HG03432 (cell line): ENCODE results near the gene GH2.
"Not testable (repeated sequence)": the region's sequence is repeated elsewhere in the genome, so short reads cannot be mapped to it uniquely, and the experiment has no call there.

Experiments used
- ATAC-seq: cut with Tn5 transposase; IDR thresholded peaks from one replicate; pipeline ENCODE4 v1.9.1; 2021; ENCODE audit warnings: mild to moderate bottlenecking, moderate library complexity; ENCODE audit not compliant: unreplicated experiment

Gene GH2

DNA sequence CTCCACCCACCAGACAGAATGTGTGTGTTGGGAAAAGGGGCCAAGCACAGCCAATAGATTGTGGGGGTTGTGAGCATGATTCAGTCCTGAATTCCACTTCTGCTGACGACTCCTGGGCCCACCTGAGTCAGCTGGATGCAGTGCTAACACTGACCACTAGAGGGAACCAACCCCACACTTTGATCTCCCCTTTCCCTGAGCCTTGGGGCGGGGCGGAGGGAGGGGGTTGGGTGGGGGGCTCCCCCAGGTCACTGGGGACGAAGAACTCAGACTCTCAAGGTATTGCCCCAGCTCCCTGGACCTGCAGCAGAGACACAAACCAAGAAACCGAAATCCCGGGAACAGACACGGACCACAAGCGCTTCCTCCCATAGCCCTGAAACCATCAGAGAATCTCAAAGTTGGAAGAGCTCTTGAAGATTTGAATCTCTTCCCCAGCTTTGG lies 29.9 kb upstream of the GH2 start:
- no peak for ATAC-seq

DNA sequence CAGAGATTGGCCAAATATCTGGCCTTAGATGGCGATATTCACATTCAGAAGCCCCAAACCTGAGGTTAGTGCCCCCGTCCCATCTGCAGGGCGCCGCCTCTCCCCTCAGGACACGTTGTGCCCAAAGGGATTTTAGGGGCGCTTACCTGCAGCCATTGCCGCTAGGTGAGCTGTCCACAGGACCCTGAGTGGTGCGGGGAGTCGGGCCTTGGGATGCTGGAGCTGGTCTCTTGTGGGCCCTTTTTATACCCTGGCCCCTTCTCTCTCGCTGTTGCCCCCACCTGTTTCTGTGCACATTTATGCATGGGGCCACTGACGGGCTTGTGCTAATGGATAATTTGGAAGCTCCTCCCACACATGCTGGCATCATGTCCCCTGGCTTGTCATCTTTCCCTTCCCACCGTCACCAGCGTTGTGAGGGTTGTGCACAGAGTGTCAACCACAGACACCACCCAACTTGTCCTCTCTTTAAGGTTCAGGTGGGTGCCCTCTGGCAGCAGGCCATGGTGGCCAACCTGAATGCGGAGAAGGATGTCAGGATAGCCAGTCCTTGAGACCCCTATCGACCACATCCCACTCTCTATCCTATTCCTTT lies 29.4 kb upstream of the GH2 start, which contains the start of gene CSHL1:
Gene CSHL1 (minus strand): TSS at position 218 of the 595 bp plus-strand sequence. CDS start 62 bp downstream, at position 156.
- ATAC-seq = no peak

DNA sequence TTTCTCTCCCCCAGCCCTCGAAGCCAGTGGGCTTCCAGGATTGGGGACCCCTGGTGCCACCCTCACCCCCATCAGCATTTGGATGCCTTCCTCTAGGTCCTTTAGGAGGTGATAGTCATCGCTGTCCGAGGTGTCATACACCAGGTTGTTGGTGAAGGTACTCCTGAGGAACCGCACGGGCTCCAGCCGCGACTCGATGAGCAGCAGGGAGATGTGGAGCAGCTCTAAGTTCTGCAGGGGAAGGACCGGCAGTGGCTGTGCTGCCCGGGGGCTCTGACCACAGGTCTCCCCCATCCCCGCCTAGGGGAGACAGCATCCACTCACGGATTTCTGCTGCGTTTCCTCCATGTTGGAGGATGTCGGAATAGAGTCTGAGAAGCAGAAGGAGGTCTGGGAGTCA lies 28.4 kb upstream of the GH2 start:
- no peak for ATAC-seq

DNA sequence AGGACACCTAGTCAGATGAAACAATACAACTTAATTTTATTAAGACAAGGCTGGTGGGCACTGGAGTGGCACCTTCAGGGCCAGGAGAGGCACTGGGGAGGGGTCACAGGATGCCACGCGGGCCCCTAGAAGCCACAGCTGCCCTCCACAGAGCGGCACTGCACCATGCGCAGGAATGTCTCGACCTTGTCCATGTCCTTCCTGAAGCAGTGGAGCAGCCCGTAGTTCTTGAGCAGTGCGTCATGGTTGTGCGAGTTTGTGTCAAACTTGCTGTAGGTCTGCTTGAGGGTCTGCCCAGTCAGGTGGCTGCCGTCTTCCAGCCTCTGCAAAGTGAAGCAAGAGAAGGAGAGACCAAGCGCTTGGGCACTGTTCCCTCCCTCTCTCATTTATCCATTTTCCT lies 27.8 kb upstream of the GH2 start:
- not testable (repeated sequence) for ATAC-seq

DNA sequence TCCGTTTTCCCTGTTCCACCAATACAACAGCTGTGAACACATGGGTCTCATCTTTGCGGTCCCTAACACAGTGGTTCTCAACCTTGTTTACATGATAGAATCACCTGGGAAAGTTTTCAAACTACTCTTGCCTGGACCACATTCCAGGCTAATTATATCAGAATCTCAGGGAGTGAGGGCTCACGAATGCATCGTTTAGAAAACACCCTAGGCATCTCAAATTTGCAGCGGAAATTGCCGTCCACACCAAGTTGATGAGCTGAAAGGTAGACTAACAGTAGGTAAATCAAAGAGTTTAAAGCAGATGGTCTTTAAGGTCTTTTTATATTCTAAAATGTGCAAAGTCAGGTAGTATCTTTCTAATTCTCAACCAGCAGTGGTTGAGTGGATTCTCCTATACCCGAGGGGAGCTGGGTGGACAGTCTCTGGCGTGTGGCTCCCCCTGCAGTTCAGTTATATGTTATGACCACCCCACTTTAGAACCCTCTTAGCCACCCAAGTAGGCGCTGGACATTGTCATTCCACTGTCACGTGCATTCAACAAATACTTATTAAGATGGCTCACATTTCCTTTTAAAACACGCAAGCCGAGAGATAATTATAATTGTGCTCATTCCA lies 25.5 kb upstream of the GH2 start:
- not testable (repeated sequence) for ATAC-seq

DNA sequence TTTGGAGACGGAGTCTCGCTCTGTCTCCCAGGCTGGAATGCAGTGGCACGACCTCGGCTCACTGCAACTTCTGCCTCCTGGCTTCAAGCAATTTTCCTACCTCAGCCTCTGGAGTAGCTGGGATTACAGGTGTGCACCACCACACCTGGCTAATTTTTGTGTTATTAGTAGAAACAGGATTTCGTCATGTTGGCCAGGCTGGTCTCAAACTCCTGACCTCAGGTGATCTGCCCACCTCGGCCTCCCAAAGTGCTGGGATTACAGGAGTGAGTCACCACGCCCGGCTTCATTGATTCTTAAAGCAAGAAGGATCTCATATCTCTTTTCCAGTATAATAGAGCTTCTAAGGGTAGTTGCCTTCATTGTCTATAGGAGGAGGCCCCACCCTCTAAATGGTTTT lies 23.1 kb upstream of the GH2 start:
- not testable (repeated sequence) for ATAC-seq

DNA sequence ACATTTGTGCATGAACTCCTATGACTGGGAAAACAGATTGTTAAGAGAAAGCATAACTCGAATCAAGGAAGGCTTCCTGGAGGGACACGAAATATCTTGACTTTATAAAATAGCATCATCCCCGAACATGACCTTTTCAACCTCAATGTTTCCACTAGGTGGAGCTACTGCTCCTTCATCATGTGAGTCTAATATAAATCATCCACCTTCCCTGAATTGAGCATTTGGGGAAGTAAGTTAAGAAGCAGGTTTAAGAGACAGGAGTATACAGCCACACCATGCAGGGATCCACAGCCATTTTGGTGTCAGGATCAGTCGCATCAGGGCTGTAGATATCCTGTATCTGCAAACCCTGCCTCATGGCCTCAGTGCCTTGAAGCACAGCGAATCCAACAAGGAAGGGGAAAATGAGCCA lies 22.1 kb upstream of the GH2 start:
- not testable (repeated sequence) for ATAC-seq

DNA sequence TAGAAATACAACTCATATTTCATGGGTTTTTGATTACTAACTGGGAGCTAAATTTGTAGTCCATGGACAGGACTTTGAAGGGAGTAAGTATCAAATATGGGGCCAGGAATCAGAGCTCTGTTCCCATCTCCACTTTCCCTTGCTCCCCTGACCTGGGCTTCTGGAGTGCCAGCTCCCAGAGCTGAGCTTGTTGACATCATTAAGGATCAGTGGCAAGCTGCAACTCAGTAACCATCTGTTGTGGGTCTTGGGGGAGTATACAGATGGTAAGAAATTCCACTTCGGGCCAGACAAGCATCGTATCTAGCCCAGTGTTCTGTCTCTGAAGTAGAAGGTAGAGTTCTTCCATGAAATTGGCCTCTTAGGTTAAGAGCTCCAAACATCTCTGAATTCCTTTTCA lies 20.2 kb upstream of the GH2 start:
- not testable (repeated sequence) for ATAC-seq

DNA sequence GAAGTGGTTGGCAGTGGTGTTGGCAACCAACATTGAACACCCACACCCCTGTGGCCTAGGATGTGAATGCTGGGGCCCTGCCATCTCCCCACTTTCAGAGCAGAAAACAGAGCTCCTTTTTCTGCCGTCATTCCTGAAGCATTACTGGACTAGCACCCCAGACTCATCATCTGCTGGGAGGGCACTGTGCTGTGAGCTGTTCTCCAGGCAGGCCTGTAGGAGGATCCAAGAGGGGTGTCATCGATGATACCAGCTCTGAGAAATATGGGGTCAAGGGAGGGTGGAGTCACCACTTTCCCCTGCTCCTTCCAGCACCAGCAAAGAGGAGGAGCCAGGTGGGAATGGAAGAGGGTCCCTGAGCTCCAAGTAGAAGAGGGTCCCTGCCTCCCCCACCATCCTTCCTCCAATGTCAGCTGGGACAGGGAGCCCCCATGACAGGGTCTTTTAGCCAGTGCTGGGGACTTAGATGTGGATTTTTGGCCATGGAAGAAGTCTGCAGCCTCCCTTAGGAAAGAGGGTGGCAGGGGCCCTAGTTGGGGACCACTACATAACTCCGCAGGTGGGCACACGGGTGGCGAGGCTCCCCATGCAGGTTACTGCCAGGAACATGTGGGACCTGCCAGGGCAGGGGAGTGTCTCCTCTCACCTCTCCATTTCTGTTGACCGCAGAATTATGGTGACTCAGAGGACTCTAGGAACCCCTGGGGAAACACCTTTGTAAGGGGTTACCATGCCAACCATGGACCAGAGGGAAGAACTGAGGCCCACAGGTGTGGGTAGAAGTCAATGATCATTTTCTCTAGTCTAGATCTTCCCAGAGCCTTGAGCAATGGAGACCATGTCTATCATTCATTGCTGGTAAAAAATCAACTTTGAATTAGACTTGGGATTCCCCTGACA lies 17.4 kb upstream of the GH2 start:
- ATAC-seq = not testable (repeated sequence)

DNA sequence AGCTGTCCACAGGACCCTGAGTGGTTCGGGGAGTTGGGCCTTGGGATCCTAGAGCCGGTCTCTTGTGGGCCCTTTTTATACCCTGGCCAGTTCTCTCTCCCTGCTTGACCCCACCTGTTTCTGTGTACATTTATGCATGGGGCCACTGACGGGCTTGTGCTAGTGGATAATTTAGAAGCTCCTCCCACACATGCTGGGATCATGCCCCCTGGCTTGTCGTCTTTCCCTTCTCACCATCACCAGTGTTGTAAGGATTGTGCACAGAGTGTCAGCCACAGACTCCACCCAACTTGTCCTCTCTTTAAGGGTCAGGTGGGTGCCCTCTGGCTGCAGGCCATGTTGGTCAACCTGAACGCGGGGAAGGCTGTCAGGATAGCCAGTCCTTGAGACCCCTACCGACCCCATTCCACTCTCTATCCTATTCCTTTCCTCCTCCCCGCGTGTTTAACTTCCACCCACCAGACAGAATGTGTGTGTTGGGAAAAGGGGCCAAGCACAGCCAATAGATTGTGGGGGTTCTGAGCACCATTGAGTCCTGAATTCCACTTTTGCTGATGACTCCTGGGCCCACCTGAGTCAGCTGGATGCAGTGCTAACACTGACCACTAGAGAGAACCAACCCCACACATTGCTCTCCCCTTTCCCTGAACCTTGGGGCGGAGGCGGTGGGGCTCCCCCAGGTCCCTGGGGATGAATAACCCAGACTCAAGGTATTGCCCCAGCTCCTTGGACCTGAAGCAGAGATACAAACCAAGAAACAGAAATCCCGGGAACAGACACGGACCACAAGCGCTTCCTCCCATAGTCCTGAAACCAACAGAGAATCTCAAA lies 15.0 kb upstream of the GH2 start, which contains the start of gene CSH1:
Gene CSH1 (minus strand): TSS at position 51 of the 831 bp plus-strand sequence. CDS start 63 bp downstream, outside the sequence.
- not testable (repeated sequence) for ATAC-seq

DNA sequence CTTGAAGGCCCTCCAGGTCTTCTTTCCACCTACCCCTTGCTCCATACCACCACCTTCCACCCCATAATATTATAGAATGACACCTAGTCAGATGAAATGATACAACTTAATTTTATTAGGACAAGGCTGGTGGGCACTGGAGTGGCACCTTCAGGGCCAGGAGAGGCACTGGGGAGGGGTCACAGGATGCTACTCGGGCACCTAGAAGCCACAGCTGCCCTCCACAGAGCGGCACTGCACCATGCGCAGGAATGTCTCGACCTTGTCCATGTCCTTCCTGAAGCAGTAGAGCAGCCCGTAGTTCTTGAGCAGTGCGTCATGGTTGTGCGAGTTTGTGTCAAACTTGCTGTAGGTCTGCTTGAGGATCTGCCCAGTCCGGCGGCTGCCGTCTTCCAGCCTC lies 13.1 kb upstream of the GH2 start:
- ATAC-seq = not testable (repeated sequence)

DNA sequence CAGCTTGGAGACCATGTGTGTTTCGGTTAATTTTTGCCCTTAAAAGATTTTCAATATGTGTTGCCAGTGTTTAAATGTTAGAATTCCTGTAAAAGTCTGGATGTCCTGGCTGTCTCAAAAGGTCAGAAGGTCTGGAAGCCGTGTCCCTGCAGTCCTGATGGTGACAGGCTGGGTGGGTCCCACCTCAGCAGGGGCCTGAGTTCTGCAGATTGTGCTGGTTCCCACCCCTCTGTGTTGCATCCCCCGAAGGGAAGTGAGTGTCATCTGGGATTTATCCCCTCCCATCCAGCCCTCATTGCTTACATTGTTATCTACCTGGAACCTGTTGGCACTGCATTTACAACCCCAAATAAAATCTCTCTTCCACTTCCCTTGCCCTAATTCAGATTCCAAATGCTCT lies 12.3 kb upstream of the GH2 start:
- ATAC-seq = not testable (repeated sequence)

DNA sequence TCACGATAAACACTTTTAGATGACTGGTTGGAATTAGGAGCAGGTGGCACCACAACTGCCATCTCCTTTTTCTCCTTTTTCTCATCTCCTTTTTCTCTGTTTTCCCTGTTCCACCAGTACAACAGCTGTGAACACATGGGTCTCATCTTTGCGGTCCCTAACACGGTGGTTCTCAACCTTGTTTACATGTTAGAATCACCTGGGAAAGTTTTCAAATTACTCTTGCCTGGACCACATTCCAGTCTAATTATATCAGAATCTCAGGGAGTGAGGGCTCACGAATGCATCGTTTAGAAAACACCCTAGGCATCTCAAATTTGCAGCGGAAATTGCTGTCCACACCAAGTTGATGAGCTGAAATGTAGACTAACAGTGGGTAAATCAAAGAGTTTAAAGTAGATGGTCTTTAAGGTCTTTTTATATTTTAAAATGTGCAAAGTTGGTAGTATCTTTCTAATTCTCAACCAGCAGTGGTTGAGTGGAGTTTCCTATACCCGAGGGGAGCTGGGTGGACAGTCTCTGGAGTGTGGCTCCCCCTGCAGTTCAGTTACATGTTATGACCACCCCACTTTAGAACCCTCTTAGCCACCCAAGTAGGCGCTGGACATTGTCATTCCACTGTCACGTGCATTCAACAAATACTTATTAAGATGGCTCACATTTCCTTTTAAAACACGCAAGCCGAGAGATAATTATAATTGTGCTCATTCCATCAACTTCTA lies 10.7 kb upstream of the GH2 start:
- not testable (repeated sequence) for ATAC-seq

DNA sequence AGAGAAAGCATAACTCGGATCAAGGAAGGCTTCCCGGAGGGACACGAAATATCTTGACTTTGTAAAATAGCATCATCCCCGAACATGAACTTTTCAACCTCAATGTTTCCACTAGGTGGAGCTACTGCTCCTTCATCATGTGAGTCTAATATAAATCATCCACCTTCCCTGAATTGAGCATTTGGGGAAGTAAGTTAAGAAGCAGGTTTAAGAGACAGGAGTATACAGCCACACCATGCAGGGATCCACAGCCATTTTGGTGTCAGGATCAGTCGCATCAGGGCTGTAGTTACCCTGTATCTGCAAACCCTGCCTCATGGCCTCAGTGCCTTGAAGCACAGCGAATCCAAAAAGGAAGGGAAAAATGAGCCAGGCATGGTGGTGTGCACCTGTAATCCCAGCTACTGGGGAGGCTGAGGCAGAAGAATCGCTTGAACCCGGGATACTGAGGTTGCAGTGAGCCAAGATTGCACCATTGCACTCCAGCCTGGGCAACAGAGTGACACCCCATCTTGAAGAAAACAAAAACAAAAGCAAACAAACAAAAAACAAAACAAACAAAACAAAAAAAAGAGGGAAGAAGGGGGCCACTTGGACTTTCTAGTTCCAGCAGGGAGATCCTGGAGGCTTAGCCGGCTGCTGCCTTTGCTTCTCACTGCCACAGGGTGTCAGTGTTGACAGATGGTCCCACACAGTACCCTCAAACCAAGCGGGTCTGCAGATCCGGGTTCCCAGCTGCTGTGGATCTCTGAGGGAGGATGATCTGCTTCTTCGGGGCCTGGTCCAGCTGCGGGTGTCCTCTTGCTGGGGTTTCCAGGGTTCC lies 7.5 kb upstream of the GH2 start:
- ATAC-seq = not testable (repeated sequence)

DNA sequence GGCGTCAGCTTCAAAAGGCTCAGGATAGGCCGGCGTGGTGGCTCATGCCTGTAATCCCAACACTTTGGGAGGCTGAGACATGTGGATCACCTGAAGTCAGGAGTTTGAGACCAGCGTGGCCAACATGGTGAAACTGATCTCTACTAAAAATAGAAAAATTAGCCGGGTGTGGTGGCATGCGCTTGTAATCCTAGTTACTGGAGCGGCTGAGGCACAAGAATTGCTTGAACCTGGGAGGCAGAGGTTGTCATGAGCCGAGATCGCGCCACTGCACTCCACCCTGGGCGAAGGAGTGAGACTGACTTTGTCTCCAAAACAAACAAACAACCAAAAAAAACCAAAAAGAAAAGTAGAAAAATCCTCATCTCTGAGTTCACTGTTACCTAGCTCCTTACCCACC lies 3.4 kb upstream of the GH2 start:
- ATAC-seq = not testable (repeated sequence)

DNA sequence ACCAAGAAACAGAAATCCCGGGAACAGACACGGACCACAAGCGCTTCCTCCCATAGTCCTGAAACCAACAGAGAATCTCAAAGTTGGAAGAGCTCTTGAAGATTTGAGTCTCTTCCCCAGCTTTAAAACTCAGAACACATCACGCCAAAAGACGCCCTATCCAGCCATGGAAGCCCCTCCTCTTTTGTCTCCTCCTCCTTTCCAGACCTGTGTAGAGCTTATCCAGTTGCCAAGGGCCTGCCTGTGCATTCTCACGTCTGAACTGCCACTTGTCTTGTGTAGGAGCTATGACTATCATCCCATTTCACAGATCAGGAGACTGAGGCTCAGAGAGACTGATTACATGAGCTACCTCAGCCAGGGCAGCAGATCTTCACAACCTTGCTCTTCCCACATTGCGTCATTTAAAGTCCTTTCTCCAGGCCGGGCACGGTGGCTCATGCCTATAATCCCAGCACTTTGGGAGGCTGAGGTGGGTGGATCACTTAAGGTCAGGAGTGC lies 932 bp upstream of the GH2 start:
- not testable (repeated sequence) for ATAC-seq

DNA sequence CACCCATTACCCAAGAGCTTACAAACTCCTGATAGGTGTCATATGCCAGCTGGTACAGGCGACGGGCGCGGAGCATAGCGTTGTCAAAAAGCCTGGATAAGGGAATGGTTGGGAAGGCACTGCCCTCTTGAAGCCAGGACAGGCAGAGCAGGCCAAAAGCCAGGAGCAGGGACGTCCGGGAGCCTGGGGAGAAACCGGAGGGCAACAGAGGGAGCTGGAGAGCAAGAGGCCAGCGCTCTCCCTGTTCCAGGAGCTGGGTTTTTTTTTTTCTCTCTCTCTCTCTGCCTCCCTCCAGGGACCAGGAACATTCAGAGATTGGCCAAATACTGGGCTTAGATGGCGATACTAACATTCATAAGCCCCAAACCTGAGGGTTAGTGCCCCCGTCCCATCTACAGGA lies 407 bp downstream of the GH2 start:
- ATAC-seq = not testable (repeated sequence)

DNA sequence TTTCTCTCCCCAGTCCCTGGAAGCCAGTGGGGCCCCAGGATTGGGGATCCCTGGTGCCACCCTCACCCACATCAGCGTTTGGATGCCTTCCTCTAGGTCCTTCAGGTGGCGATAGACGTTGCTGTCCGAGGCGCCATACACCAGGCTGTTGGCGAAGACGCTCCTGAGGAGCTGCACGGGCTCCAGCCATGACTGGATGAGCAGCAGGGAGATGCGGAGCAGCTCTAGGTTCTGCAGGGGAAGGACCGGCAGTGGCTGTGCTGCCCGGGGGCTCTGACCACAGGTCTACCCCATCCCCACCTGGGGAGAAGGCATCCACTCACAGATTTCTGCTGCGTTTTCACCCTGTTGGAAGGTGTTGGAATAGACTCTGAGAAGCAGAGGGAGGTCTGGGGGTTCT lies 1.0 kb downstream of the GH2 start:
- ATAC-seq = no peak

DNA sequence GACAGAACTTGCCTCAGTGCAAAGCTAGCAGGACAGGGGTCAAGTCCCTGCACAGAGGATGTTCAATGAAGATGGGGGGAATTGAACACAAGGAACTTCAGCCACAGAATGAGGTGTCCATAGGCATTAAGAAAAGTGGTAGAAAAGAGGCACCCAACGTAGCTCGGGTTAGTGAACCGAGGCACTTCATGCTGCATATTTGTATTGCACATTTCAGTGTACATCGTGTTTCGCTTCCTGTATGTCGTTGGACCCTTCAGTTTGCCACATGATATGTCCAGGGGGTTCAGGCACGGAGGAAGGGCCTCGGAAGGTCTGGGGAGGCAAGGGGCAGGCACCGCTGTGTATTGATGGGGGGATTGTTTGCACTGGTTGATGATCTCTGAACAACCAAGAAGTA lies 3.3 kb downstream of the GH2 start:
- ATAC-seq = not testable (repeated sequence)
